WTC11 (cell line): ENCODE data around the gene FAM156B.
"Not testable (repeated sequence)": the region's sequence is repeated elsewhere in the genome, so short reads cannot be mapped to it uniquely, and the experiment has no call there.

Experiments used
- ATF1 ChIP-seq: sonication (generic); formaldehyde crosslinking; IDR thresholded peaks from 2 replicates; pipeline ENCODE4 v1.8.1; 2023; ENCODE audit warnings: mild to moderate bottlenecking, moderate library complexity, missing genetic modification reagents
- FOXP1 ChIP-seq: sonication (generic); formaldehyde crosslinking; IDR thresholded peaks from 2 replicates; pipeline ENCODE4 v1.8.0; 2022; ENCODE audit warnings: missing genetic modification reagents, mild to moderate bottlenecking, moderate library complexity, borderline replicate concordance
- MXD4 ChIP-seq: fragments of 250-450 bp; sonication (Bioruptor Pico); IDR thresholded peaks from 2 replicates; pipeline ENCODE4 v1.8.0; 2021; ENCODE audit warnings: mild to moderate bottlenecking, moderate library complexity, borderline replicate concordance
- ZNF121 ChIP-seq: sonication (generic); formaldehyde crosslinking; IDR thresholded peaks from 2 replicates; pipeline ENCODE4 v1.8.0; 2023; ENCODE audit warnings: missing genetic modification reagents
- TF ChIP-seq, protein P1 (sequence below): fragments of 200-600 bp; IDR thresholded peaks from 2 replicates; pipeline ENCODE4 v1.8.0; 2022; ENCODE audit warnings: antibody characterized with exemption
- TF ChIP-seq, protein P2 (sequence below): sonication (generic); formaldehyde crosslinking; IDR thresholded peaks from 2 replicates; pipeline ENCODE4 v1.8.1; 2023; ENCODE audit warnings: mild to moderate bottlenecking, missing genetic modification reagents, borderline replicate concordance
- TF ChIP-seq, protein P3 (sequence below): sonication (generic); formaldehyde crosslinking; IDR thresholded peaks from 2 replicates; pipeline ENCODE4 v1.8.1; 2022; ENCODE audit warnings: low read depth, mild to moderate bottlenecking, moderate library complexity, missing genetic modification reagents, borderline replicate concordance
- TF ChIP-seq, protein P4 (sequence below): sonication (generic); formaldehyde crosslinking; IDR thresholded peaks from 2 replicates; pipeline ENCODE4 v1.8.0; 2022; ENCODE audit warnings: mild to moderate bottlenecking, missing genetic modification reagents

DNA sequence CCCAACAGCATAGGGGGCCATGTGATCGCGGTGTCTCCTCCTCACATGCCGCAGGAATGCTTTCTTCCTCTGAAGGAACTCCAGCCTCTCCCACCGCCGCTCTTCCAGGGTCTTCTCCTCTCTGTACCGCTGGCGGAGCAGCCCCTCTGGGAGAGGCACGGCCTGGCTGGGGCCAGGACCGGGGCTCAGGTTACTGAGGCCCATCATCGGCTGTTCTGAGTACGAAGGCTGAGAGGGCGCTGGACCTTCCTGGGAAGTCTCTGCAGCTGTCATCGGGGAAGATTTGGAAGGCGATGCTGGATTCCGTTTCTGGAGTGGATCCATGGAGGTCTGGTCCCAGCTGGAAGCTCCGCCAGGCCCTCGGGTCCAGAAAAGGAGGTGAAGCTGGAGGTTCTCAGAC is 51.1 kb downstream of the FAM156B start:
- TF ChIP-seq FOXP1 (CRISPR knock-in tag); MXD4; ATF1; ZNF121 (CRISPR knock-in tag): not testable (repeated sequence)
- TF ChIP-seq, protein P1, sequence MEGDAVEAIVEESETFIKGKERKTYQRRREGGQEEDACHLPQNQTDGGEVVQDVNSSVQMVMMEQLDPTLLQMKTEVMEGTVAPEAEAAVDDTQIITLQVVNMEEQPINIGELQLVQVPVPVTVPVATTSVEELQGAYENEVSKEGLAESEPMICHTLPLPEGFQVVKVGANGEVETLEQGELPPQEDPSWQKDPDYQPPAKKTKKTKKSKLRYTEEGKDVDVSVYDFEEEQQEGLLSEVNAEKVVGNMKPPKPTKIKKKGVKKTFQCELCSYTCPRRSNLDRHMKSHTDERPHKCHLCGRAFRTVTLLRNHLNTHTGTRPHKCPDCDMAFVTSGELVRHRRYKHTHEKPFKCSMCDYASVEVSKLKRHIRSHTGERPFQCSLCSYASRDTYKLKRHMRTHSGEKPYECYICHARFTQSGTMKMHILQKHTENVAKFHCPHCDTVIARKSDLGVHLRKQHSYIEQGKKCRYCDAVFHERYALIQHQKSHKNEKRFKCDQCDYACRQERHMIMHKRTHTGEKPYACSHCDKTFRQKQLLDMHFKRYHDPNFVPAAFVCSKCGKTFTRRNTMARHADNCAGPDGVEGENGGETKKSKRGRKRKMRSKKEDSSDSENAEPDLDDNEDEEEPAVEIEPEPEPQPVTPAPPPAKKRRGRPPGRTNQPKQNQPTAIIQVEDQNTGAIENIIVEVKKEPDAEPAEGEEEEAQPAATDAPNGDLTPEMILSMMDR: not testable (repeated sequence)
- TF ChIP-seq, protein P2, sequence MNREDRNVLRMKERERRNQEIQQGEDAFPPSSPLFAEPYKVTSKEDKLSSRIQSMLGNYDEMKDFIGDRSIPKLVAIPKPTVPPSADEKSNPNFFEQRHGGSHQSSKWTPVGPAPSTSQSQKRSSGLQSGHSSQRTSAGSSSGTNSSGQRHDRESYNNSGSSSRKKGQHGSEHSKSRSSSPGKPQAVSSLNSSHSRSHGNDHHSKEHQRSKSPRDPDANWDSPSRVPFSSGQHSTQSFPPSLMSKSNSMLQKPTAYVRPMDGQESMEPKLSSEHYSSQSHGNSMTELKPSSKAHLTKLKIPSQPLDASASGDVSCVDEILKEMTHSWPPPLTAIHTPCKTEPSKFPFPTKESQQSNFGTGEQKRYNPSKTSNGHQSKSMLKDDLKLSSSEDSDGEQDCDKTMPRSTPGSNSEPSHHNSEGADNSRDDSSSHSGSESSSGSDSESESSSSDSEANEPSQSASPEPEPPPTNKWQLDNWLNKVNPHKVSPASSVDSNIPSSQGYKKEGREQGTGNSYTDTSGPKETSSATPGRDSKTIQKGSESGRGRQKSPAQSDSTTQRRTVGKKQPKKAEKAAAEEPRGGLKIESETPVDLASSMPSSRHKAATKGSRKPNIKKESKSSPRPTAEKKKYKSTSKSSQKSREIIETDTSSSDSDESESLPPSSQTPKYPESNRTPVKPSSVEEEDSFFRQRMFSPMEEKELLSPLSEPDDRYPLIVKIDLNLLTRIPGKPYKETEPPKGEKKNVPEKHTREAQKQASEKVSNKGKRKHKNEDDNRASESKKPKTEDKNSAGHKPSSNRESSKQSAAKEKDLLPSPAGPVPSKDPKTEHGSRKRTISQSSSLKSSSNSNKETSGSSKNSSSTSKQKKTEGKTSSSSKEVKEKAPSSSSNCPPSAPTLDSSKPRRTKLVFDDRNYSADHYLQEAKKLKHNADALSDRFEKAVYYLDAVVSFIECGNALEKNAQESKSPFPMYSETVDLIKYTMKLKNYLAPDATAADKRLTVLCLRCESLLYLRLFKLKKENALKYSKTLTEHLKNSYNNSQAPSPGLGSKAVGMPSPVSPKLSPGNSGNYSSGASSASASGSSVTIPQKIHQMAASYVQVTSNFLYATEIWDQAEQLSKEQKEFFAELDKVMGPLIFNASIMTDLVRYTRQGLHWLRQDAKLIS (CRISPR knock-in tag): not testable (repeated sequence)
- TF ChIP-seq, protein P3, sequence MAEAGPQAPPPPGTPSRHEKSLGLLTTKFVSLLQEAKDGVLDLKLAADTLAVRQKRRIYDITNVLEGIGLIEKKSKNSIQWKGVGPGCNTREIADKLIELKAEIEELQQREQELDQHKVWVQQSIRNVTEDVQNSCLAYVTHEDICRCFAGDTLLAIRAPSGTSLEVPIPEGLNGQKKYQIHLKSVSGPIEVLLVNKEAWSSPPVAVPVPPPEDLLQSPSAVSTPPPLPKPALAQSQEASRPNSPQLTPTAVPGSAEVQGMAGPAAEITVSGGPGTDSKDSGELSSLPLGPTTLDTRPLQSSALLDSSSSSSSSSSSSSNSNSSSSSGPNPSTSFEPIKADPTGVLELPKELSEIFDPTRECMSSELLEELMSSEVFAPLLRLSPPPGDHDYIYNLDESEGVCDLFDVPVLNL (CRISPR knock-in tag): not testable (repeated sequence)
- TF ChIP-seq, protein P4, sequence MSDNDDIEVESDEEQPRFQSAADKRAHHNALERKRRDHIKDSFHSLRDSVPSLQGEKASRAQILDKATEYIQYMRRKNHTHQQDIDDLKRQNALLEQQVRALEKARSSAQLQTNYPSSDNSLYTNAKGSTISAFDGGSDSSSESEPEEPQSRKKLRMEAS (CRISPR knock-in tag): not testable (repeated sequence)
